ENCODE data around the gene TBC1D24.
A peak's percentile ranks its signal among the peaks of the same experiment; 100 is the strongest.

The TBC1D24 gene

DNA sequence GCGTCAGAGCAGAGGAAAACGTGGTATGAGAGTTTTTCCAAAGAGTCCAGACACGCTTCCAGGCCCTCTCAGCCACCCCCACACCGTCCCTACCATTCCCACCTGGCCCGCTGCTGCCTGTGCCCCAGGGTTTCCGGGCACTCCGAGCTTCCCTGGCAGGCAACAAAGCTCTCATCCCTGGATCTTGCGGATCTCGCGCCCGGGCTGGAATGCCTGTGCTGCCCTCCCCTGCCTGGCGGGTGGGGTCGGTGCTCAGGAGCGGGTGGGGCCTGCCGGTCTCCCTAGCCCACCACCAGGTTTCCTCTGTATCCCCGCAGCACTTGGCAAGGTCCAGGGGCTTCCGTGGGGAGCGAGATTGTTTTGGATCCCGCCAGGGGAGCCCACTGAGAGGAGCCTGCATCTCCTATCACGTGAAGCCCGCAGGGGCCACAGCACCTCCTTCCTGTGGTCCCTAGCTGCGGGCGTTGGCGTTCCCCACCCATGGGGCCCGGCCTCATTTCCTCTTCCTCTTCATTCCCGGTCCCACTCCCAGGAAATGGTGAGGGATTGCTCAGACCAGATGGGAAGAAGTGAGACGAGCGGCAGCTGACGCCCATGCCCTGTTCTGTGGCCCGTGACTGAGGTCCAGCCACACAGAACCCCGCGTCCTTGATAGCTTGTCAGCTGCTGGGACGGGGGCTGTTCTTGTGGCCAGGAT is 11.0 kb downstream of the TBC1D24 start:
- TF ChIP-seq MAX (IDR thresholded peaks at IDR 0.05; ENCODE audit: low read depth, low read length) (no peak), POLR2A (IDR thresholded peaks at IDR 0.05; ENCODE audit: extremely low read depth, insufficient read length) (no peak), CTCF (IDR thresholded peaks at IDR 0.05; ENCODE audit: low read depth, low read length) (no peak), MYC (IDR thresholded peaks at IDR 0.05; ENCODE audit: low read depth, low read length) (no peak)
- no peak for DNase-seq (ENCODE audit: low read depth)
- H3K4me3 ChIP-seq (ENCODE audit: low read depth, low read length): no peak overlapping the region

DNA sequence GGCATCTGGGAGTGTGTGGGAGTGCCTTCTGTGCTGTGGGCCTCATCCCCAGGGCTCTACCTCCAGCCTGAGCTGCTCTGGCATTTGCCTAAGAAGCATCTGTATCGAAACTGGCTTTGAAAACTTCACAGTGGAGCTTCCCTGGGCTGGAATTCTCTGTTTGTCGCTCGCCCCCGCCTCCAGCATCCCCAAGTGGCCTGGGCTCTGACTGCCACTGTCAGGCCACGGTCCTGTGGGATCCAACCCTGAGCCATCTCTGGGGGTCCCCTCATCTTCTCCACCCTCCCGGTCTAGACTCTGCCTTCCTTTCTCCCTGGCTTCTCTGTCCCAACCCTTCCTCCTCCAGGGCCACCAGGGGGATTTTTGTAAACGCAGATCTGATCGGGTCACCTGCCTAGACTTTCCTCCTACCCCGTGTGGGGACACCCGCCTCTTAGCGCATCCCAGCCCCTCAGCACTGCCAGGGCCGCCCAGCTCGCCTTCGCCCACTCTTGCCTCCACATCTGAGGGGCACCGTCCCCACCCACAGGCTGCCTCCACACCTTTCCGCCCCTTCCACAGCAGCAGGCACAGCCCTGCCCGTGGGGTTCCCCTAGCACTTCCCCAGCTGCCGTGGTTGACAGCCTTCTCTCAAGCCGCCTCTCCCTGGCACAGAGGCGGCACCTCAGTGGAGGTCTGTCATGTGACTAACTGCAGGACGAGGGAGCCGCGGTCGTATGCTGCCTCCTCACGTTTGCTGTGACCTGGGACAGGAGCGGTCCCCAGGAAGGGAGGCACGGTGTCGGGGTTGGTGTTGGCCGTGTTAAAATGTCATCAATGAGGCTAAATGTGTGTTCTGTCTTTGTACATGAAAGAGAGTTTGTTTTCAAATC is 12.0 kb downstream of the TBC1D24 start:
- no peak overlapping the region for H3K4me3 ChIP-seq (ENCODE audit: low read depth, low read length)
- DNase-seq (ENCODE audit: low read depth): peak; percentile 31
- TF ChIP-seq POLR2A (IDR thresholded peaks at IDR 0.05; ENCODE audit: extremely low read depth, insufficient read length) (no peak), MYC (IDR thresholded peaks at IDR 0.05; ENCODE audit: low read depth, low read length) (no peak), MAX (IDR thresholded peaks at IDR 0.05; ENCODE audit: low read depth, low read length) (peak; percentile 40; the same call in 1 of the 2 replicates), CTCF (IDR thresholded peaks at IDR 0.05; ENCODE audit: low read depth, low read length) (no peak)

DNA sequence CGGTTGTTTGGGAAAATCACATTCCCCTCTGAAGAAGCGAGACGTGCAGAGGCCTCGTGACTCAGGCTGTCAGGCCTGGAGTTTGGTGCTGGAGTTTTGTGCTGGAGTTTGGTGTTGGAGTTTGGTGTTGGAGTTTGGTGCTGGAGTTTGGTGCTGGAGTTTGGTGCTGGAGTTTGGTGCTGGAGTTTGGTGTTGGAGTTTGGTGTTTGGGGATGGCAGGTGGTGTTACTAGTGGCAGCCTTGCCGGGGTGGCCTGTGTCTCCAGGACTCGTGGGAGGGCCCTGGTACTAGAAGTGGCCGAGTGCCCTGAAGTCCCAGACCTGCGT is 12.6 kb downstream of the TBC1D24 start:
- no peak for DNase-seq (ENCODE audit: low read depth)
- TF ChIP-seq POLR2A (IDR thresholded peaks at IDR 0.05; ENCODE audit: extremely low read depth, insufficient read length) (no peak), MYC (IDR thresholded peaks at IDR 0.05; ENCODE audit: low read depth, low read length) (no peak), MAX (IDR thresholded peaks at IDR 0.05; ENCODE audit: low read depth, low read length) (no peak), CTCF (IDR thresholded peaks at IDR 0.05; ENCODE audit: low read depth, low read length) (no peak)
- H3K4me3 ChIP-seq (ENCODE audit: low read depth, low read length): no peak overlapping the region

GRCh38 chr16:2487903-2488531 is 13.1 kb downstream of the TBC1D24 start:
- DNase-seq (ENCODE audit: low read depth): peak; percentile 74
- no peak overlapping the region for H3K4me3 ChIP-seq (ENCODE audit: low read depth, low read length)
- peak; percentile 59 for TF ChIP-seq MAX (IDR thresholded peaks at IDR 0.05; ENCODE audit: low read depth, low read length)
- TF ChIP-seq MYC (IDR thresholded peaks at IDR 0.05; ENCODE audit: low read depth, low read length): no peak
- TF ChIP-seq POLR2A (IDR thresholded peaks at IDR 0.05; ENCODE audit: extremely low read depth, insufficient read length): no peak

DNA sequence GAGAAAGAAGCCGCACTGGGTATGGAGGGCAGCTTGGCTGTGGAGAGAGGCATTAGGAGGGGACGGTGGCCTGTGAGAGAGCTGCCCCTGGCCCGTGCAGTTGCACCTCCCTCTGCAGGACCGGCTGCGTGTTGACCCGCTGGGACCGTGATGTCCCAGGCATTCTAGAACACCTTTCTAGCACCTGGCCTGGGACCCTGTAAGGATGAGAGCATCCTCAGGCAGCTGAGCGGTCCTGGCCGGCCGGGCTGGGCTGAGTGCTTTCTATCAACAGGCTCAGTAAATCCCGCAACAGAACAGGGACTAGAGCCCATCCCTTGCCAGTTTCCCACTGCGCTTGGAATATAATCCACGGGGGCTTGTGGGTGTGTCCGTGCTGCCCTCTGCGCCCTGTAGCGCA is 14.7 kb downstream of the TBC1D24 start:
- no peak for DNase-seq (ENCODE audit: low read depth)
- TF ChIP-seq CTCF (IDR thresholded peaks at IDR 0.05; ENCODE audit: low read depth, low read length): no peak
- no peak for TF ChIP-seq MYC (IDR thresholded peaks at IDR 0.05; ENCODE audit: low read depth, low read length)
- TF ChIP-seq POLR2A (IDR thresholded peaks at IDR 0.05; ENCODE audit: extremely low read depth, insufficient read length): no peak
- TF ChIP-seq MAX (IDR thresholded peaks at IDR 0.05; ENCODE audit: low read depth, low read length): no peak
- H3K4me3 ChIP-seq (ENCODE audit: low read depth, low read length): no peak overlapping the region
